ENCODE results near the gene KRT20.

- TF ChIP-seq SUZ12 (IDR thresholded peaks at IDR 0.05; ENCODE audit: extremely low read depth, insufficient read depth, insufficient read length) (no peak), ZNF274 (IDR thresholded peaks at IDR 0.05; ENCODE audit: low read depth, low read length) (no peak), YY1 (IDR thresholded peaks at IDR 0.05; ENCODE audit: insufficient read depth, insufficient read length) (no peak)
These were observed 10.2 kb upstream of the KRT20 start for GRCh38 chr17:40895106-40895730.
